Osteoblast (primary cell): ENCODE results near the gene COL5A2. TPM values are rescaled to one million over a fixed set of nuclear protein-coding genes. Genes with fewer than 3 reads are reported as not detected.

ENCODE experiments used
- DNase-seq: peaks from one replicate; pipeline ENCODE4 v3.0.0; 2011; ENCODE audit warnings: low spot score, mixed read lengths; ENCODE audit not compliant: insufficient read length; ENCODE audit errors: missing footprints
- H2AFZ ChIP-seq: 2 replicates; pipeline ENCODE4 v1.6.0; 2011; ENCODE audit warnings: mild to moderate bottlenecking, low read length
- H3K27ac ChIP-seq: 2 replicates; pipeline ENCODE4 v1.5.1; 2011; ENCODE audit warnings: mild to moderate bottlenecking, low read depth, low read length, moderate library complexity
- H3K27me3 ChIP-seq: 2 replicates; pipeline ENCODE4 v1.6.0; 2012; ENCODE audit warnings: mild to moderate bottlenecking, control low read depth, inconsistent platforms, low read length, moderate library complexity; ENCODE audit not compliant: insufficient read depth
- H3K36me3 ChIP-seq: 2 replicates; pipeline ENCODE4 v1.5.1; 2011; ENCODE audit warnings: mild to moderate bottlenecking, low read length, control low read depth, moderate library complexity; ENCODE audit not compliant: insufficient read depth
- H3K4me1 ChIP-seq: 2 replicates; pipeline ENCODE4 v1.5.1; 2011; ENCODE audit warnings: mild to moderate bottlenecking, low read length, control low read depth, moderate library complexity; ENCODE audit not compliant: insufficient read depth
- H3K4me2 ChIP-seq: 2 replicates; pipeline ENCODE4 v1.6.0; 2011; ENCODE audit warnings: mild to moderate bottlenecking, low read length; ENCODE audit not compliant: insufficient read depth
- H3K4me3 ChIP-seq: fragments of 200-600 bp; sonication (generic); 3 replicates; pipeline ENCODE4 v1.5.1; 2012; ENCODE audit warnings: mild to moderate bottlenecking, low read length, inconsistent platforms; ENCODE audit not compliant: insufficient read depth
- H3K79me2 ChIP-seq: 2 replicates; pipeline ENCODE4 v1.6.0; 2012; ENCODE audit warnings: mild to moderate bottlenecking, low read length, control low read depth, inconsistent platforms; ENCODE audit not compliant: insufficient read depth
- H3K9me3 ChIP-seq: 2 replicates; pipeline ENCODE4 v1.5.1; 2011; ENCODE audit warnings: low read depth, low read length, control low read depth
- H4K20me1 ChIP-seq: 2 replicates; pipeline ENCODE4 v1.6.0; 2012; ENCODE audit warnings: mild to moderate bottlenecking, low read length, control low read depth; ENCODE audit not compliant: insufficient read depth
- total RNA-seq: library from RNA; depleted of rRNA; stranded (reverse); fragments of >200 nt; gene quantifications from 2 replicates; pipeline ENCODE4 v1.2.3, GENCODE V29; 2012
- TF ChIP-seq, protein P1 (sequence below): IDR thresholded peaks from 2 replicates; pipeline ENCODE4 v1.5.1; 2011; ENCODE audit warnings: mild to moderate bottlenecking, low read depth, low read length, moderate library complexity; ENCODE audit errors: extremely low read depth

The COL5A2 gene
- total RNA-seq, 1 donor: 879 TPM

DNA sequence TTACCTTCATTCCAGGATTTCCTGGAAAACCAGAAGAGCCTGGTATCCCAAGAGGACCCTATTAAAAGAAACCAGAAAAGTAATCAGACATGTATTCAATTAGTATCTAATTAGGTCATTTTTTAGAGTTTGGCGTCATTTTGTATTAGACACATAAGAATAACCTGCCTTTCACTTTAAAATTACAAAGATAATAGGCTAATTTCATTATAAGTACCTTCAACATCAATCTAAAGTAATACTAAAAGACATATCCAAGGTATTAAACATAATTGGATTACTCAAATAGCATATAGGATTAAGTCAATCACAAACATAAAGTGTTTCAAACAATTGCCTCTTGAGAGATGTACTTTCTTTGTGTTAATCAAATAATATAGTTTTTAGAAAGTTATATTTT lies 107.5 kb downstream of the COL5A2 start:
- no peak for DNase-seq
- Histone ChIP-seq H3K27ac (no peak overlapping the region), H3K4me3 (no peak overlapping the region), H3K4me1 (no peaks in the 10 kb centered on the region), H4K20me1 (no peaks in the 10 kb centered on the region), H3K36me3 (peaks cover 86% of the 10 kb centered on the region), H2AFZ (no peak overlapping the region), H3K79me2 (no peaks in the 10 kb centered on the region), H3K4me2 (no peak overlapping the region), H3K9me3 (no peaks in the 10 kb centered on the region), H3K27me3 (no peaks in the 10 kb centered on the region)
- TF ChIP-seq, protein P1, sequence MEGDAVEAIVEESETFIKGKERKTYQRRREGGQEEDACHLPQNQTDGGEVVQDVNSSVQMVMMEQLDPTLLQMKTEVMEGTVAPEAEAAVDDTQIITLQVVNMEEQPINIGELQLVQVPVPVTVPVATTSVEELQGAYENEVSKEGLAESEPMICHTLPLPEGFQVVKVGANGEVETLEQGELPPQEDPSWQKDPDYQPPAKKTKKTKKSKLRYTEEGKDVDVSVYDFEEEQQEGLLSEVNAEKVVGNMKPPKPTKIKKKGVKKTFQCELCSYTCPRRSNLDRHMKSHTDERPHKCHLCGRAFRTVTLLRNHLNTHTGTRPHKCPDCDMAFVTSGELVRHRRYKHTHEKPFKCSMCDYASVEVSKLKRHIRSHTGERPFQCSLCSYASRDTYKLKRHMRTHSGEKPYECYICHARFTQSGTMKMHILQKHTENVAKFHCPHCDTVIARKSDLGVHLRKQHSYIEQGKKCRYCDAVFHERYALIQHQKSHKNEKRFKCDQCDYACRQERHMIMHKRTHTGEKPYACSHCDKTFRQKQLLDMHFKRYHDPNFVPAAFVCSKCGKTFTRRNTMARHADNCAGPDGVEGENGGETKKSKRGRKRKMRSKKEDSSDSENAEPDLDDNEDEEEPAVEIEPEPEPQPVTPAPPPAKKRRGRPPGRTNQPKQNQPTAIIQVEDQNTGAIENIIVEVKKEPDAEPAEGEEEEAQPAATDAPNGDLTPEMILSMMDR: no peak

DNA sequence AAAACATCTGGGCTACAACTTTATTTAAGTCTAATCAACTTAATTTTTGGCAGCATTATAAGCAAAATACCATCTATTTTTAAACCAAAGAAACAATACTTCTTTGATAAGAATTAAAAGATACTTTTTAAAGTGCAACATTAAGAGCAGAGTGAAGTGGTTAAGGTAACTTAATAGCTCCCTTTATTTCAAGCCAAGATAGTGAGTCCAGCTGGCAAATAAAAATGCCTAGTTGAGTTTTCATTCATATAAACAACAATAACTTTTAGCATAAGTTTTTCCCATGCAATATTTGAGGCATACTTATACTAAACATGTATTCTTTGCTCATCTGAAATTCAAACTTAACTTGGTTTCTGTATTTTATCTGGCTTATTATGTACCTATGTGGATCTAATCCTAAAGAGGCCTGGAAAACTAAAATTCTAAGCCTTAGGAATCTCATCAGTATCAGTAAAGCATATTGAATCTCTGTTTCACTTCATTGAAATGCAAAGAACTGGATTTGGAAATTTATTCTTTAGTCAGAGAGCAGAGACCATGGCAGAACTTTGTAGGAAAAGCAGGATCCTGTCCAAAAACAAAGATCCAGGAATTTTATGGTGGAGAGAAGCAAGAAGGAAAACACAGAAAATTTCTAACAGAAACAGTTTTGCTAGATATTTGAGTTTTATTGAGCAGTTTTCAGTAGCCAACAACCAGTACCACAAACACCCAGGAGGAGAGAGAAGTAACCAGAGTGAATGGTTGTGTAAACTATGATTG lies 109.5 kb downstream of the COL5A2 start:
- Histone ChIP-seq H3K27ac (no peak overlapping the region), H3K4me1 (no peaks in the 10 kb centered on the region), H3K4me3 (no peak overlapping the region), H3K27me3 (no peaks in the 10 kb centered on the region), H3K9me3 (no peaks in the 10 kb centered on the region), H2AFZ (no peak overlapping the region), H3K36me3 (peaks cover 82% of the 10 kb centered on the region), H3K79me2 (no peaks in the 10 kb centered on the region), H3K4me2 (no peak overlapping the region), H4K20me1 (no peaks in the 10 kb centered on the region)
- TF ChIP-seq, protein P1: no peak
- no peak for DNase-seq

DNA sequence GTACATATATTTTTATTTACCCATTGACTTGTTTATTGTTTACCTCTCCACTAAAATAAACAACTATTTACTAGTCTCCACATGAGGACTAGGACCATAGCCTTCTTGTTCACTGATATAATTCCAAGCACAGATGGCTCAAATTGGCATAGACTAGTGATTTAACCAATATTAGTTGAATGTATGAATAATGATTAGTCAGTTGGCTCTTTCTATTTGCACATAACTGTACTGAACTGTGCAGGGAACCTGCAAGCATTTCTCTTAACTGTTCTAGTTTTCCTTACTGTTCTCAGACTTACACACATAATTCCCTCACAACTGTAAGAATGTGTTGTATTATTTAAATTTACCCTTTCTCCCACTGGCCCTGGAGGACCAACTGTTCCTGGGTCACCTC lies 113.5 kb downstream of the COL5A2 start:
- peak overlapping the region; percentile 4 for H3K27ac ChIP-seq
- H3K4me1 ChIP-seq: no peaks in the 10 kb centered on the region
- no peak for DNase-seq
- H3K9me3 ChIP-seq: no peaks in the 10 kb centered on the region
- no peak overlapping the region for H2AFZ ChIP-seq
- H4K20me1 ChIP-seq: no peaks in the 10 kb centered on the region
- TF ChIP-seq, protein P1: no peak
- H3K4me3 ChIP-seq: no peak overlapping the region
- H3K4me2 ChIP-seq: no peak overlapping the region
- no peaks in the 10 kb centered on the region for H3K27me3 ChIP-seq
- peaks cover 81% of the 10 kb centered on the region for H3K36me3 ChIP-seq
- H3K79me2 ChIP-seq: no peaks in the 10 kb centered on the region

DNA sequence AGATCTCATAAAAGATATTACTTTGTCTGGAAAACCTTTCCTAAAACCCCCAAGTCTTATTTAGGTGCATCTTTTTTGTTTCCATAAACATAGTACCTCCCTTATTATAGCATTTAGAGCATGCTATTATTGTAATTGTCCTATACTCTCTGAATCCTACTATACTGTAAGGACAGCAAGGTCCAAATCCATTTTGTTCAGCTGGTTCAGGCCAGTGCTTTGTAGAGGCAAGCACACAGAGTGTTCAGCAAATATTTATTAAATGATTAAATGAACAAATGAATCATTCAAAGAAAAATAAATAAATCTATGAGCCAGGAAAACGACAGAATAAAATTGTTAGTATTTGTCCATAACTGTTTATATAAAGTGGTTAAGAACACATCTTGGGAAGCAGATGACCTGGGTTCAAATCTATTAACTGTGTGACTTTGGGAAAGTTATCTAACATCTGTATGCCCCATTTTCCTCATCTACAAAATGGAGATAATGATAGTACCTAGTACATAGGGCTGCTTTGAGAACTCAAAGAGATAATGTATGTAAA lies 119.4 kb downstream of the COL5A2 start:
- no peaks in the 10 kb centered on the region for H3K27me3 ChIP-seq
- peaks cover 89% of the 10 kb centered on the region for H3K36me3 ChIP-seq
- no peak for DNase-seq
- no peaks in the 10 kb centered on the region for H4K20me1 ChIP-seq
- H3K4me3 ChIP-seq: no peak overlapping the region
- H3K9me3 ChIP-seq: no peaks in the 10 kb centered on the region
- H3K4me2 ChIP-seq: no peak overlapping the region
- no peak overlapping the region for H2AFZ ChIP-seq
- TF ChIP-seq, protein P1: no peak
- no peaks in the 10 kb centered on the region for H3K79me2 ChIP-seq
- H3K4me1 ChIP-seq: no peaks in the 10 kb centered on the region
- peak overlapping the region; percentile 19 for H3K27ac ChIP-seq
